Neuronal stem cell (in vitro differentiated cells): ENCODE results near the gene CTSZ. TPM values are rescaled to one million over a fixed set of nuclear protein-coding genes. Genes with fewer than 3 reads are reported as not detected.

Experiments used
- DNase-seq: peaks from one replicate; pipeline ENCODE4 v3.0.0-alpha.2; 2013; ENCODE audit warnings: low spot score
- H2AFZ ChIP-seq: one replicate; pipeline ENCODE4 v1.6.1; 2013; ENCODE audit warnings: mild to moderate bottlenecking, low read length, inconsistent platforms
- H2AK5ac ChIP-seq: 2 replicates; pipeline ENCODE4 v1.6.1; 2013; ENCODE audit warnings: low read depth, mild to moderate bottlenecking, inconsistent platforms, low read length, moderate library complexity, mixed read lengths
- H2BK120ac ChIP-seq: 2 replicates; pipeline ENCODE4 v1.6.1; 2013; ENCODE audit warnings: low read depth, mild to moderate bottlenecking, inconsistent platforms, low read length, moderate library complexity, mixed read lengths
- H2BK12ac ChIP-seq: one replicate; pipeline ENCODE4 v1.6.1; 2013; ENCODE audit warnings: low read length, inconsistent platforms
- H2BK15ac ChIP-seq: 2 replicates; pipeline ENCODE4 v1.6.1; 2013; ENCODE audit warnings: mild to moderate bottlenecking, low read length, inconsistent platforms, mixed read lengths
- H2BK5ac ChIP-seq: one replicate; pipeline ENCODE4 v1.6.1; 2013; ENCODE audit warnings: inconsistent platforms, mild to moderate bottlenecking, low read length, moderate library complexity
- H3K14ac ChIP-seq: one replicate; pipeline ENCODE4 v1.6.1; 2013; ENCODE audit warnings: low read length, inconsistent platforms
- H3K18ac ChIP-seq: 2 replicates; pipeline ENCODE4 v1.6.1; 2013; ENCODE audit warnings: low read length, inconsistent platforms
- H3K23ac ChIP-seq: 2 replicates; pipeline ENCODE4 v1.6.1; 2013; ENCODE audit warnings: low read depth, mild to moderate bottlenecking, mixed read lengths, low read length, inconsistent platforms; ENCODE audit not compliant: poor library complexity
- H3K27ac ChIP-seq: replicated peaks from 3 replicates; pipeline ENCODE4 v1.5.1; 2013; ENCODE audit warnings: low read length, inconsistent platforms
- H3K27me3 ChIP-seq, 3 experiments: 2 replicates each; pipeline ENCODE4 v1.6.1; 2013; ENCODE audit warnings: low read length in 3 of 3, mild to moderate bottlenecking in 2 of 3, inconsistent platforms in 1 of 3, low read depth in 1 of 3, mixed read lengths in 1 of 3, moderate library complexity in 1 of 3; ENCODE audit not compliant: control insufficient read depth in 3 of 3, insufficient read depth in 3 of 3
- H3K36me3 ChIP-seq, 2 donors: replicated peaks in 1 of 2; 2 replicates each; pipeline ENCODE4 v1.6.1; 2013; ENCODE audit warnings: low read length in 2 of 2; ENCODE audit not compliant: control insufficient read depth in 2 of 2, insufficient read depth in 2 of 2
- H3K4ac ChIP-seq: 2 replicates; pipeline ENCODE4 v1.6.1; 2013; ENCODE audit warnings: inconsistent platforms, mild to moderate bottlenecking, low read length, moderate library complexity
- H3K4me1 ChIP-seq, 2 donors: 1 replicate in 1 of 2; 2 replicates in 1 of 2; pipeline ENCODE4 v1.6.1; 2013; ENCODE audit warnings: low read length in 2 of 2, low read depth in 1 of 2; ENCODE audit not compliant: control insufficient read depth in 2 of 2, insufficient read depth in 1 of 2
- H3K4me2 ChIP-seq: one replicate; pipeline ENCODE4 v1.6.1; 2013; ENCODE audit warnings: mild to moderate bottlenecking, low read length, inconsistent platforms; ENCODE audit not compliant: insufficient read depth, poor library complexity, severe bottlenecking
- H3K4me3 ChIP-seq, 2 donors: 2 replicates each; pipeline ENCODE4 v1.5.1; 2013; ENCODE audit warnings: low read length in 2 of 2, mild to moderate bottlenecking in 2 of 2, inconsistent platforms in 1 of 2, moderate library complexity in 1 of 2
- H3K79me1 ChIP-seq: one replicate; pipeline ENCODE4 v1.6.1; 2013; ENCODE audit warnings: low read depth, mild to moderate bottlenecking, inconsistent platforms, low read length, moderate library complexity
- H3K9ac ChIP-seq: one replicate; pipeline ENCODE4 v1.6.1; 2013; ENCODE audit warnings: mild to moderate bottlenecking, low read depth, low read length, inconsistent platforms; ENCODE audit not compliant: poor library complexity
- H3K9me3 ChIP-seq, 2 donors: replicated peaks in 1 of 2; 2 replicates each; pipeline versions ENCODE3 to v1.6.1; 2013; ENCODE audit warnings: low read length in 2 of 2, mild to moderate bottlenecking in 2 of 2, inconsistent platforms in 1 of 2, low read depth in 1 of 2, mixed read lengths in 1 of 2, moderate library complexity in 1 of 2; ENCODE audit not compliant: control insufficient read depth in 2 of 2, insufficient read depth in 1 of 2
- H4K8ac ChIP-seq: one replicate; pipeline ENCODE4 v1.6.1; 2013; ENCODE audit warnings: low read depth, mild to moderate bottlenecking, inconsistent platforms, low read length, moderate library complexity
- H4K91ac ChIP-seq: one replicate; pipeline ENCODE4 v1.6.1; 2013; ENCODE audit warnings: low read length, low read depth, mild to moderate bottlenecking, inconsistent platforms; ENCODE audit not compliant: poor library complexity
- WGBS, 2 donors: extraction: QIAGEN DNeasy Blood & Tissue Kit; methylation state at CpG; one replicate each; pipeline ENCODE4 v1.1.7; 2013; ENCODE audit warnings: missing lambda C conversion rate in 2 of 2, mixed read lengths in 1 of 2; ENCODE audit not compliant: insufficient read length in 2 of 2, insufficient replicate concordance in 1 of 2; ENCODE audit errors: extremely low coverage in 2 of 2; 5-methylcytosine and 5-hydroxymethylcytosine counted together
- polyA plus RNA-seq, 2 experiments: library from polyadenylated mRNA; stranded (reverse); fragments of 200-250 nt; gene quantifications; one replicate each; pipeline ENCODE4 v1.2.3, GENCODE V29; 2013

The CTSZ gene
- 32.2 TPM for polyA plus RNA-seq (2013, experiment 1 of 2)
- 31.5 TPM for polyA plus RNA-seq (2013, experiment 2 of 2)

DNA sequence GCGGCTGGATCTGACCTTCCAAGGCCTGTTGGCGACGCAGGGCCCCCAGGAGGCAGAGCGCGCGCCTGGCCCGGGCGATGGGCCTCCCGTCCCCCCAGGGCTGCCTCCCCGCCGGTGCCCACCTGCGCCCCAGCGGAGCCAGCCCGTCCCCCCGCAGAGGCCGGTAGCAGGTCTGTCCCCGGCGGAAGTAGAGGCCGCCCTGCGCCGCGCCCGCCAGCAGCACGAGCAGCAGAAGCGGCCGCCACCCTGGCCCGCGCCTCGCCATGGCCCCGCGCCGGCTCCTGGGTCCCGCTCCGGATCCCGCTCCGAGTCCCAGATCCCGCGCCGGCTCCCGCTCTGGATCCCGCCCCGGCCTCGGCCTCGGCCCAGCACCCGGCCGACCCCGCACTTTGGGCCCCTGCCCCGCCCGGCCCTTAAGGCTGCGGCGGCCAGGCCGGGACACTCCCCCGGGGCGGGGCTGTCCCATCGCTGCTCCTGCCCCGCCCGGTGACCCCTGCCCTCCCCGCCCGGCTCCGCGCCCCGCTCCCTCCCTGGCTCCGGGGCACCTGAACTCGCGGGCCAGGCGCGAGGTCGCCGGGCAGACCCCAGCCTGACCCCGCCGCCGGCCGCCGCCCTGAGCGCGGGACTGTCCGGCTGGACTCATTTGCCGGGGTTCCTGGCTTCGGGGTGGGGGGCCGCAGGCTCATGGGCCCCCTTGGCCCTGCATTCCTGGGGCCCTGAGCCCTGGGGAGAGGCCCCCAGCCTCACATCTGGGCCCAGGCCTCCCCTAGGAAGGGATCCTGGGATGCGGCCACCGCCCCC lies at the start of gene CTSZ:
TSS of gene CTSZ (minus strand) at position 391 of the 801 bp plus-strand sequence. CDS start at position 265, 126 bp downstream.
- peak within 1 kb of the TSS; percentile 62 for H2BK15ac ChIP-seq
- no peak within 1 kb of the TSS for H3K27ac ChIP-seq
- peak within 1 kb of the TSS in 1 of 2 donors; percentile 79 for H3K4me3 ChIP-seq
- H4K91ac ChIP-seq, result peak within 1 kb of the TSS; percentile 16
- peak within 1 kb of the TSS; percentile 51 for H2BK120ac ChIP-seq
- DNase-seq, result peak; percentile 38
- no peaks in the 10 kb centered on the region for H3K27me3 ChIP-seq
- H2AK5ac ChIP-seq, result peak within 1 kb of the TSS; percentile 85
- H3K4ac ChIP-seq, result peak within 1 kb of the TSS; percentile 13
- H3K9ac ChIP-seq, result peak within 1 kb of the TSS; percentile 88
- H3K36me3 ChIP-seq, result no peaks in the 10 kb centered on the region
- peak within 1 kb of the TSS; percentile 91 for H3K4me2 ChIP-seq
- no peaks in the 10 kb centered on the region for H3K9me3 ChIP-seq
- H3K4me1 ChIP-seq, result peaks cover 20 to 22% of the 10 kb centered on the region in 2 donors
- peak within 1 kb of the TSS; percentile 53 for H4K8ac ChIP-seq
- H3K18ac ChIP-seq, result peak within 1 kb of the TSS; percentile 95
- WGBS, 2 donors, result no CpG with 5 or more reads among the region's 82 CpGs
- H3K14ac ChIP-seq, result peak within 1 kb of the TSS; percentile 86
- no peak within 1 kb of the TSS for H2AFZ ChIP-seq
- H2BK12ac ChIP-seq, result no peak within 1 kb of the TSS
- H3K23ac ChIP-seq, result peak within 1 kb of the TSS; percentile 82
- peaks cover 5% of the 10 kb centered on the region for H3K79me1 ChIP-seq
- peak within 1 kb of the TSS; percentile 70 for H2BK5ac ChIP-seq

DNA sequence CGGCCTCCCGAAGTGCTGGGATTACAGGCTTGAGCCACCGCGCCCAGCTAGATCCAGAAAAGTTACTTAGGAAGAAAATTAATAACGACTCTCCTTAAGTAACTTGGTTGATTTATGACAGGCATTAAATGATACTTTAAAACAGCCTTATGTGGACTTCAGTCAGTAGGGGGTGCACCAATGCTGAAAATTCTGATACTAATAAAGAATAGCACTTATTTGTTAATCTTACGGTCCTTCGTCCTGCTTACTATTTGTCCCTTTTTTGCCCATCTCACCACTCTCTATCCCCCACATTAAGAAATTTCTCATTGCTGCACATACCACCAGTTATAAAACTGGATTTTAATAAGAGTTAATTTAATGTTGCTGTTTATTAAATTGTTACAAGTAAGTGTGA lies 48.2 kb upstream of the CTSZ start:
- Histone ChIP-seq H3K14ac (no peak overlapping the region), H3K36me3 (no peaks in the 10 kb centered on the region), H3K4me1 (no peaks in the 10 kb centered on the region), H4K91ac (no peak overlapping the region), H2BK15ac (no peak overlapping the region), H3K27me3 (peaks cover 0 to 15% (median 0%) of the 10 kb centered on the region in 3 experiments), H4K8ac (no peak overlapping the region), H3K18ac (no peak overlapping the region), H2BK120ac (no peak overlapping the region), H3K79me1 (no peaks in the 10 kb centered on the region), H2BK12ac (no peak overlapping the region), H3K9ac (no peak overlapping the region), H3K9me3 (no peaks in the 10 kb centered on the region), H2BK5ac (no peak overlapping the region), H2AK5ac (no peak overlapping the region), H2AFZ (no peak overlapping the region), H3K4me3 (no peak overlapping the region), H3K4me2 (no peak overlapping the region), H3K4ac (no peak overlapping the region), H3K23ac (no peak overlapping the region), H3K27ac (no peak overlapping the region)
- no peak for DNase-seq
- WGBS, 2 donors, result no CpG with 5 or more reads among the region's 7 CpGs

DNA sequence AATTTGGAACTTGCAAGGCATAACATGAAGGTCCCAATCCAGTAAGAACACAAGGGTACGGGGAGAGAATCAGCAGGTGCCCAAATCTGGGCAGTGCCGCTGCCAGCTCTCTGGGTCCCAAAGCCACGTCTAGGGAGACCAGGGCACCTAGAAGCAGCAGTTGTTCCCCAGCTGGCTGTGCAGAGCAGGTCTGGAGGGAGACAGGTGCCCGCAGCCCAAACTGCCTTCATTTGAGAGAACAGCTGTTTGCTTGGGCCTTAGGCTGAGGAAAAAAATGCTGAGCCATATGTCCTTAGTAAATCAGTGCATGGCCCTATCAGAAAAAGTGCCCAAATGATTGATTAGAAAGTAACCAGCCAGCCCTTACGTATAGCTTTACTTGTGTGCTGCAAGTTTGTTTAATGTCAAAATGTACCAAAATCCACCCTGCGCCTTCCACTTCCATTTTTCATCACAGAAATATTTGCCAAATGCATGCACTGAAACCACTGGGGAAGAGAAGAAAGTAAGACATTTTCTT lies 44.7 kb upstream of the CTSZ start:
- WGBS, 2 donors, result no CpG with 5 or more reads among the region's 6 CpGs
- Histone ChIP-seq H3K9ac (no peak overlapping the region), H3K27ac (no peak overlapping the region), H3K4me1 (no peaks in the 10 kb centered on the region), H2BK15ac (no peak overlapping the region), H2AK5ac (no peak overlapping the region), H3K27me3 (peaks cover 0 to 15% (median 0%) of the 10 kb centered on the region in 3 experiments), H3K36me3 (no peaks in the 10 kb centered on the region), H2BK5ac (no peak overlapping the region), H3K14ac (no peak overlapping the region), H2BK120ac (no peak overlapping the region), H4K91ac (no peak overlapping the region), H3K4me3 (no peak overlapping the region), H2BK12ac (no peak overlapping the region), H3K23ac (no peak overlapping the region), H4K8ac (no peak overlapping the region), H3K79me1 (no peaks in the 10 kb centered on the region), H3K4me2 (no peak overlapping the region), H3K18ac (no peak overlapping the region), H3K9me3 (no peaks in the 10 kb centered on the region), H2AFZ (no peak overlapping the region), H3K4ac (no peak overlapping the region)
- no peak for DNase-seq

DNA sequence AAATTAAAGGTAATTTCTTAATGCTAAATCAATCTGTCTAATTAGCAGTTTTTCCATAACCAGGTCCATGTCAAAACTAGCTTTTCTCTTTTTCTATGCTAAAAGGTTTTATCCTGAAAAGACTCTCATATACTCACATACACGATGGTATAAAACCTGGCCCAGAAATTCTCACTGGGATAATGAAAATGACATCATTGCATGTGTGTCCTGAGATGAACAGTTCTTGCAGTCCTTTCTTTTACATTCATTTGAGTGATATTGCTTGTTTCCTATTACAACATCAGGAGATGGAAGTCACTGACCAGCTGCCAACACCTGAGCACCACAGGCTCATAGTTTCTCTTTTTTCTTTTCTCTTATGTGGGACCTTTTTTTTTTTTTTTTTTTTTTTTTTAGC lies 43.4 kb upstream of the CTSZ start:
- H3K23ac ChIP-seq, result no peak overlapping the region

More for the DNA sequence above, 43.4 kb upstream of the CTSZ start:
- H3K79me1 ChIP-seq, result no peaks in the 10 kb centered on the region
- H3K36me3 ChIP-seq, result no peaks in the 10 kb centered on the region
- peaks cover 0 to 15% (median 0%) of the 10 kb centered on the region in 3 experiments for H3K27me3 ChIP-seq
- H3K4me2 ChIP-seq, result no peak overlapping the region
- no peaks in the 10 kb centered on the region for H3K4me1 ChIP-seq
- no peak overlapping the region for H2AK5ac ChIP-seq
- no peak overlapping the region for H3K4me3 ChIP-seq
- no peak overlapping the region for H3K27ac ChIP-seq
- H3K4ac ChIP-seq, result no peak overlapping the region
- no peak overlapping the region for H3K9ac ChIP-seq
- no peak overlapping the region for H3K18ac ChIP-seq
- no peak overlapping the region for H2BK15ac ChIP-seq
- H3K9me3 ChIP-seq, result no peaks in the 10 kb centered on the region
- no peak overlapping the region for H2AFZ ChIP-seq
- no peak overlapping the region for H4K8ac ChIP-seq
- no peak overlapping the region for H2BK5ac ChIP-seq
- no CpG with 5 or more reads among the region's 1 CpG for WGBS, 2 donors
- no peak overlapping the region for H3K14ac ChIP-seq
- no peak overlapping the region for H4K91ac ChIP-seq
- no peak overlapping the region for H2BK12ac ChIP-seq
- DNase-seq, result no peak
- H2BK120ac ChIP-seq, result no peak overlapping the region
